Hematopoietic multipotent progenitor cell treated with erythropoietin and hydrocortisone succinate and interleukin-3 and kit ligand, for 15 days (in vitro differentiated cells): ENCODE measurements around the gene RELCH.

ENCODE experiments used
- DNase-seq: peaks from one replicate; pipeline ENCODE4 v3.0.0-alpha.2; 2015; ENCODE audit warnings: low spot score

Gene RELCH

DNA sequence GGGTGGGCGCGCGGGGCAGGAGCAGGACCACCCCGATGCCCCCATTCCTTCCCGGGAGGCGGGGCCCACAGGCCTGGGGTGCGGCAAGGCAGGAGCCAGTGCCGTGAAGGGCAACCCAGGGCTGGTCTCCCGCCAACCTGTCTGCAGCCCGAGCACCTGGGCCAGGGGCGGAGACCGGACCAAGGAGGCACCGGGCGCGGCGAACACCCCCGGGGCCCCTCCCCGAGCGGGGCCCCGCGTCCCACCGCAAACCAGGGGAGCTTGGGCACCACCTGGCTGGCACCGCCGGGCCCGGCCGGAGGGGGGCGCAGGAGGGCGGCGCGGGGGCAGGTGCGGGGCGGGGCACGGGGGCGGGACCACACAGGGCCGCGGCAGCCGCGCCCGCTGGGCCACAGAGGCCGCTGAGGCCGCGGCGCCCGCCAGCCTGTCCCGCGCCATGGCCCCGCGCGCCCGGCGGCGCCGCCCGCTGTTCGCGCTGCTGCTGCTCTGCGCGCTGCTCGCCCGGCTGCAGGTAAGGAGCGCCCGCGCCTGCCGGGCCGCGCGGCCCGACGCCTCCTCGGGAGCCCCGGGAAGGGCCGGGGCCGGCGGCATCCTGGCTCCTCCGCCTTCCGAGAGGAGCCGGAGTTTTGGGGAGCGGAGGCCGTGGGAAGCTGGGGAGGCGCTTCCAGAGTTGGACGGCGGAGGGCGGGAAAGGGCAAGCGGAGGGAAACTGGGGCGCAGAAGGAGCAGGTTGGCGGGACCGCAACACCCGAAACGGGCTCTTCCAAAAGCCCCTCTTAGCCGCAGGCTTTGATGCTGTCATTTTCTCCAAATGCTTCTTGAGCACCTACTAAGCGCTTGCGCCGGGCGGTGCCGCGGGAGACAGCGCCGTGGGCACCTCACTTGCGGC lies 138.1 kb downstream of the RELCH start, which contains the start of gene TNFRSF11A:
Gene TNFRSF11A, plus strand, starts transcription at position 394 of the 889 bp plus-strand sequence. Its CDS starts 43 bp downstream, at position 437.
- peak; percentile 55 for DNase-seq

DNA sequence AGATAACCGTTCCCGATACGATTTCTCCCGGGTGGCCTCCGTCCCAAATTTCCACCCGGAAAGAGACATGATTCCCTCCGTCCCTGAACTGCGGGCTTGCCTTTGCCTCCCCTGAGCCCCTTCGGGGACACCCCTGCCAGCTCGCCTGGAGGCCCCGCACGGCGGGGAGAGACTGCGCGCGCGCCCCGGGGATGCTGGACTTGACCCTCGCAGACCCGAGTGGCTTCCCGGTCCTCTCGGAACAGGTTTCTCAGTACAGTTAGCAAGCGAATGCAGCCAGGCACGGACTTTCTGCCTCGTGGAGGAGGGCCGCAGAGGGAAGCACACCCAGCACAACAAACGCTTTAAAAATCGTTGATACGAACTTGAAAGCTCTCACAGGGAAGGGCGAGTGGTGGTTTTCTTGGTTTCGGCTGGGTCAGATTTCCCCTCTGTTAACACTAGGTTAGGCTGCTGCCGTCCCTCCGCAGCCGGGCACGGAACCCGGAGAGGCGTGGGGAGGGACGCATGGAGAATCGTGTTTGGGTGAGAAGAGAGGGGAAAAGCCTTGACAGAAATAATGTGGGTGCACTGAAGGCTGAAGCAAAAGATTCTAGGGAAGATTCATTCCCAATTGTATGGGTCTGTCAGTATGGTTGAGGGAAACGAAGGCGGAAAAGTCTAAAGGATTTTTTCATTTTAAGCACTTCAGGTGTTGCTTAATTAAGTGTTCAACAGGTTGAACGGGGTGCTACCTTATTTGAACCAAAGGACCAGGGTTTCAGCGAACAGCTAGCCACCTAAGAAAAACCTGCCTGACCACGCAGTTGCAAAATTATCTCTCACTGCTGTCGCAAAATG lies 139.0 kb downstream of the RELCH start:
- no peak for DNase-seq

GRCh38 chr18:62326646-62327348 lies 139.7 kb downstream of the RELCH start:
- DNase-seq = no peak

DNA sequence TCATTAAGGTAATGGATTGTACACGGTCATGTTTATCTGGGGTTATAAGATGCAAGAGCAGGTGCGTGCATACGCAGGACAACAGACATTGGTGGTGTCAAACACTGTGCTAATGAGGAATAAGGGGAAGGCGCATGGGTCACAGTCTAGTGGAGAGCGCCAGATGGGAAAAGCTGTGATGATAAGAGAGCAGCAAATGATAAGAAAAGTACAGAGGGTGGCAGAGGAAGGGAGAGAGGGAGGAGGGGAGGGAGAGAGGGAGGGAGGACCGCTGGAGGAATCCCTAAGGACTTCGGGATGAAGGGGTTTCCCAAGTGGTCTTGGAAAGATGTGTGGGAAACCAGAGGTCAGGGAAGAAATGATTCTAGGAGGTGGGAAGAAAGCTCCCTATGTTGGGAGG lies 140.9 kb downstream of the RELCH start:
- no peak for DNase-seq

- no peak for DNase-seq
These were observed 141.8 kb downstream of the RELCH start for GRCh38 chr18:62328586-62329525.

DNA sequence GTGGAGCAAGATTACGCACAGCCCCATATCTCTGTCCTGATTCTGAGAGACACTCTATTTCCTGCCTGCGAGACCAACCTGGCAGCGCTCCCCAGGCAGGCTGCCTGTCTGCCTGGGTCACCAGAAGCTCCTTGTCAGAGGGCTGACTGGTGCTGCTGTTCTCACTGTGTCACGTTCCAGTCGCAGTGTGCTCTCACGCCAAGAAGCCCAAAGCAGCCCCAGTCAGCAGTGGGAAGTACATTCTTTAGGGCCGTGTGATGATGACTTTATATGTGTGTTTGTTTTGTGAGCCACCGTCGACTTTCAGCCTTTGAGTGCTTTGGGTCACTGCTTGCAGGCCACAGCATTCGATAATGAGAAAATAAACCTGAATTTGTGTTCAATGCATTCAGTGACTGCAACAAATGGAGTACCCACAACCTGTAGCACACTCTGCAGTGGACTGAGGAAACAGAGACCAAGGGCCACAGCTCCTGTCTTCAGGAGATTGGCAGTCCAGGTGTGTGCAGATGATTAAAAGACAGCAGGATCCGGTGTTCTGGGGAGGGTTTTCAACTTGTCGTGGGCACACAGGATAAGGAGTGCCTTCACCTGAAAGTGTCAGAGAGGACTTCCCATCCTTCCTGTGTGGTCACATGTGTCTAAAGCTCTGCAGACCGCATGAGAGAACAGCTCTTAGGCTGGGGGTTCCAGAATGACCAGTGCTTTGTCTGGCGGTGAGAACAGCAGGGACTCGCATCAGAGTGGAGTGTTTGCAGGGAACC lies 142.8 kb downstream of the RELCH start:
- no peak for DNase-seq

DNA sequence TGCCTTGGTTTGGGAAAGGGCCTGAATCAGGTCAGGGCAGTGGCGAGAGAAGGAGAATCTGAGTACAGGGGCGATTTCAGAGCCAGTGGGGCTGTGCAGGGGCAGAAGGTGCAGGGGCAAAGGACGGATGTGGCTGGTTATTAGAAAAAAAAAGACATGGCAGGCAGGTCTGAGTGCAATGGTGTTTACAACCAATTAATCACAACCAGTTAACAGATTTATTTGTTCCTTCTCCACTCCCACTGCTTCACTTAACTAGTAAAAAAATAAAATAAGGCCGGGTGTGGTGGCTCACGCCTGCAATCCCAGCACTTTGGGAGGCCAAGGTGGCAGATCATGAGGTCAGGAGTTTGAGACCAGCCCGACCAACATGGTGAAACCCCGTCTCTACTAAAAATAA lies 143.6 kb downstream of the RELCH start:
- no peak for DNase-seq

- no peak for DNase-seq
These were observed 144.7 kb downstream of the RELCH start for GRCh38 chr18:62331581-62332356.

GRCh38 chr18:62332431-62332830 lies 145.4 kb downstream of the RELCH start:
- DNase-seq = no peak

DNA sequence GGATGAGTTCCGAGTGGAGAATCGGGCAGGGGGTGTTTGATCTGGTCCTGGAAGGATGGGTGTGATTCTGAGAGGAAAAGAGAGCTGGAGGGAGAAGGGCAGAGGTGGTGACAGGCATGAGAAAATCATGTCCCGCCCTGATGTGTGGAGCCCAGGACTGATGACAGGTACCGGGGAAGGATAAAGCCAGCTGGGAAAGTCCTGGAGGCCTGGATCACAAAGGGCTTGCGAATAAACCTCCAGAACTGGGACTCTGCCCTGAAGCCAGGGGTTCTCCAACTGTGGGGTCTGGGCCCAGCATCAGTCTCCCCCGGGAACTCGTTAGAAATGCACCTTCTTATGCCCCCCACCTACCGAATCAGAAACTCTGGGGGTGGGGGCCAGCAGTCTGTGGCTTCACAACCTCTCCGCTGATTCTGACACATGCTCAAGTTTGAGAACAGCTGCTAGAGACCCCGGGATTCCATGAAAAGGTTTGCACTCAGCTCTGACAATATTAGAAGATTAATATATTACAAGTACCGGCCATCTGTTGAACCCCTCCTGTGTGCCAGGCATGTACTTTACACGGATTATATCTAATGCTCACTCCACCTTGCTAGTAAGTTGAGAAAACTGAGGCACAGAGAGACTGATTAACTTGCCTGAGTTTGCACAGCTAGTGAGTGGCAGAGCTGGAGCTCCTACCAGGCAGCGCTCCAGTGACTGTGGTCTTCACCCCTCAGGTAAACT lies 146.1 kb downstream of the RELCH start:
- DNase-seq = no peak

DNA sequence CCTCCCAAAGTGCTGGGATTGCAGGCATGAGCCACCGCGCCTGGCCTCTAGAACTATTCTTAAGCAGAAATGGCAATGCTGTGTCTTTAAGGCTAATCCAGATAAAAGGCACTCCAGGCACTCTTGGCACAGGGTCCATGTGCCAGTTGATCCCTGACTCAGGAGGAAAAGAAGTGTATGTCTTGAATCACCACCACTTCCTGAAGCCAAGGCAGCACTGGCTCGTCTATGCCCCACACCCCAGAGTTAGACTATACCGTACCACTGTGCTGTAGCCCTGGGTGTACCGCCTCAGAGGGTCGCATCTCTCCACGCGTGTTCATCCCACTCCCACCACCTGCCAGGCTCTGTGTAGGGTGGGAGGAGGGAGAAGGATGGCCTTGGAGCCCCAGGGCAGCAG lies 147.1 kb downstream of the RELCH start:
- DNase-seq = no peak

DNA sequence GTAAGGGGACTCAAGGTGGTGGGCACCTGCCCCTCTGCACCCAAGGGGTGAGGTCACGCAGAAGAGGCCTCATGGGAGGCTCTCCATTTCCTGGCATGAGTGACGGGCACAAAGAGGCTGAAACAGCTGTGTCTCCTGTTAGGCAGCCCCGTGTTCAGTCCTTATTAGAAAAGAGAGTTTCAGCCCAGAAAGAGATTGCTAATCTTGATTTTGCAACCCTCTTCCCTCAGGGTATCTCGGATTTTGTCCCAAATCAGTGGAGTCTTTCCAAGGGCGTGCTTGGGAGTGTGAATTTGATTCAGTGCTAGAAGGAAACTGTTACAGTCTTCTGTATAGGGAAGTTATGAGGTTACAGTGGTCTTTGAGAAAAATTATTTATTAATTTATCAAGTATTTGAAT lies 148.4 kb downstream of the RELCH start:
- no peak for DNase-seq

DNA sequence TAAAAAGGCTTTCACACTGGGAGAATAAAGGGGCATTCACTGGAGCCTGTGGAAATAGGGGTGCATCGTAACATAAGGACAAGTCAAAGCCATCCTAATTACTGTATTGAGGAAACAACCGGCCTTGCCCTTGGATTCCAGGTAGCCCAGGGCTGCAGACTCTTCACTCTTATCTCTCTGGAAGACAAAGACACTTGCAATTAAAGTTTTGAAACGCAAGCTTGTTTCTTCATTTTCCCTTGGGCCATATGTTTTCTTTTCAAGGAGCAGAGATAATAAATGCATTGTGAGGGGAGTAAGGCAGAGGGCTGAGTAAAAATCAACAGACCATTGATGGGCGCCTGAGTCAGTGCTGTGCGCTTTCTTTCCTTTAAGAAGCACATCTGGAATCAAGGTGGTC lies 149.6 kb downstream of the RELCH start:
- DNase-seq = no peak

DNA sequence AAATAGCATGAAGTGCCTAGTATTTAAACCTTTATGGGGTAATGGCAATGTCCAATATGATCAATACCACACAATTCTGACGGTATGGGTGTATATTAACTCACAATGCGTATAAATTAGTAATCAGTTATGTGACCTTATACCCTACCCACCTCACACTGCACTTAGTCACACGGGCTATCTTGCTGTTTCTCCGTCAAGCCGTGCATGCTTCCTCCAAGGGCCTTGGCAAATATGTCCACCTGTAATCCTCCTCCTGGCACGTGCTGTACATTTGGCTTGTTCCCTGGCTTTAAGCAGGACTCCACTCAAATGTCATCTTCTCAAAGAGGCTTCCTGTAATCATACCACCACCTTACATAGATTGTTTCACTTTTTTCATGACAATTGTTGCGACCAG lies 150.3 kb downstream of the RELCH start:
- DNase-seq = no peak

DNA sequence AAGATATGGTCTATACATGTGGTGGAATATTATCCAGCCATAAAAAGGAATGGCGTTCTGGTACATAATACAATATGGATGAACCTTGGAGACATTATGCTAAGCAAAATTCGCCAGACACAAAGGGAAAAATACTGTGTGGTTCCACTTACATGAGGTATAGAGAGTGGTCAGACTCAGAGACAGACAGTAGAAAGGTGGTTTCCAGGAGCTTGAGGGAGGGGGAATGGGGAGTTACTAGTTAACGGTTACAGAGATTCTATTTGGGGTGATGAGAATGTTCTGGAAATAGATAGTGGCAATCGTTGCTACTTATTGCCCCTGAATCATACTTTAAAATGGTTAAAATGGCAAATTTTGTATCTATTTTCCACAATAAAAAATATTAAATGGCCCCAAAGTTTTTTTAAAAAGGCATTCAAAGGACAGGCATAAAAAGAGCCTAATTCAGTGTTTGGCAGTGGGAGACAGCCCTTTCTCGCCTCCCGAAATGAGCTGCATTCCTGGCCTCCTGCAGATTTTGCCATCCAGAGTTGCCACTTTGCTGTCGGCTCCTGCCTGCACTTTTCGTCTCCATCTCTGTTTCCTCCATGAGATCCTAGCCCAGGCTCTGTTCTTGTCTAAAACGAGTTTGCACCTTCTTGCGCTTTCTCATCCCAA lies 151.5 kb downstream of the RELCH start:
- no peak for DNase-seq

GRCh38 chr18:62339106-62339988 lies 152.3 kb downstream of the RELCH start:
- DNase-seq = no peak

- DNase-seq = no peak
These were observed 153.9 kb downstream of the RELCH start for GRCh38 chr18:62340996-62341395.
